GM12878 (cell line): ENCODE data around the gene KDM6B. TPM values are rescaled to one million over a fixed set of nuclear protein-coding genes. Genes with fewer than 3 reads are reported as not detected.

Experiments
- ATF2 ChIP-seq: IDR thresholded peaks from 2 replicates; pipeline ENCODE4 v1.6.1; 2012; ENCODE audit warnings: low read length, inconsistent platforms
- BHLHE40 ChIP-seq, 2 experiments: fragments of 450-650 bp in 1 of 2; IDR thresholded peaks; 2 replicates each; pipeline ENCODE4 v1.6.1; 2011 to 2017; ENCODE audit warnings: low read depth in 2 of 2, borderline replicate concordance in 1 of 2, improper control_type of control experiment in 1 of 2, low read length in 1 of 2, mild to moderate bottlenecking in 1 of 2
- CBX5 ChIP-seq: sonication (generic); IDR thresholded peaks from 2 replicates; pipeline ENCODE4 v1.6.1; 2016; ENCODE audit warnings: low read depth, moderate library complexity, mild to moderate bottlenecking, inconsistent platforms
- ETV6 ChIP-seq, 2 experiments: fragments of 450-650 bp in 1 of 2; IDR thresholded peaks in 1 of 2; conservative IDR thresholded peaks in 1 of 2; 2 replicates each; pipeline ENCODE4 v1.6.1; 2014; ENCODE audit warnings: antibody characterized with exemption in 1 of 2, borderline replicate concordance in 1 of 2, low read depth in 1 of 2, mild to moderate bottlenecking in 1 of 2, moderate library complexity in 1 of 2
- FOS ChIP-seq: IDR thresholded peaks from 3 replicates; pipeline ENCODE4 v1.6.1; 2011; ENCODE audit warnings: borderline replicate concordance; ENCODE audit not compliant: insufficient read length; ENCODE audit errors: extremely low read depth
- HDAC6 ChIP-seq: fragments of 200-600 bp; sonication (generic); IDR thresholded peaks from one replicate; pipeline ENCODE4 v1.8.0; 2017; ENCODE audit warnings: antibody characterized with exemption; ENCODE audit not compliant: unreplicated experiment
- JUNB ChIP-seq: IDR thresholded peaks from 2 replicates; pipeline ENCODE4 v1.6.1; 2016; ENCODE audit warnings: antibody characterized with exemption, mild to moderate bottlenecking
- LARP7 ChIP-seq: fragments of 450-650 bp; IDR thresholded peaks from 2 replicates; pipeline ENCODE4 v1.6.1; 2017; ENCODE audit warnings: mild to moderate bottlenecking
- NFYA ChIP-seq: IDR thresholded peaks from 2 replicates; pipeline ENCODE4 v1.6.1; 2011; ENCODE audit warnings: low read depth, mild to moderate bottlenecking, low read length, improper control_type of control experiment, borderline replicate concordance
- NKRF ChIP-seq: fragments of 450-650 bp; conservative IDR thresholded peaks from 2 replicates; pipeline ENCODE4 v1.6.1; 2017; ENCODE audit warnings: mild to moderate bottlenecking, moderate library complexity
- NR2C1 ChIP-seq: fragments of 450-650 bp; IDR thresholded peaks from 2 replicates; pipeline ENCODE4 v1.6.1; 2017; ENCODE audit warnings: antibody characterized with exemption, mild to moderate bottlenecking, moderate library complexity
- NRF1 ChIP-seq: conservative IDR thresholded peaks from 2 replicates; pipeline ENCODE4 v1.6.1; 2011; ENCODE audit warnings: mild to moderate bottlenecking, low read depth, low read length, improper control_type of control experiment
- RAD51 ChIP-seq: fragments of 450-650 bp; IDR thresholded peaks from 2 replicates; pipeline ENCODE4 v1.6.1; 2016; ENCODE audit warnings: moderate library complexity, mild to moderate bottlenecking, inconsistent platforms
- SMC3 ChIP-seq: IDR thresholded peaks from 2 replicates; pipeline ENCODE4 v1.6.1; 2011; ENCODE audit warnings: low read length, improper control_type of control experiment, borderline replicate concordance
- STAT1 ChIP-seq: fragments of 450-650 bp; conservative IDR thresholded peaks from 2 replicates; pipeline ENCODE4 v1.6.1; 2014; ENCODE audit warnings: antibody characterized with exemption, mild to moderate bottlenecking
- TCF3 ChIP-seq: IDR thresholded peaks from 2 replicates; pipeline ENCODE4 v1.6.1; 2012; ENCODE audit warnings: low read depth, mild to moderate bottlenecking, low read length, borderline replicate concordance; ENCODE audit not compliant: insufficient read depth
- ZBED1 ChIP-seq: IDR thresholded peaks from 2 replicates; pipeline ENCODE4 v1.6.1; 2016; ENCODE audit warnings: borderline replicate concordance
- ZBTB11 ChIP-seq: fragments of 450-650 bp; formaldehyde crosslinking; IDR thresholded peaks from 2 replicates; pipeline ENCODE4 v1.5.0; 2022; ENCODE audit warnings: mild to moderate bottlenecking, missing genetic modification characterization
- polyA plus RNA-seq, 11 experiments: library from polyadenylated mRNA; depleted of rRNA in 4 of 11; unstranded in 6 of 11; stranded (reverse) in 5 of 11; fragments of >200 nt; fragmentation: Nextera tagmentation in 4 of 11; fragmentation: Illumina TruSeq in 1 of 11; extraction: Ambion mirVana in 4 of 11; extraction: Trizol in 1 of 11; gene quantifications; 1 replicate in 1 of 11; 2 replicates in 10 of 11; pipeline versions ENCODE4 v1.2.1 to v1.2.3, GENCODE V29; 2011 to 2016; ENCODE audit warnings: inconsistent platforms in 2 of 11, missing spikeins in 2 of 11, low read depth in 1 of 11
- total RNA-seq, 4 experiments: library from RNA; depleted of rRNA in 3 of 4; stranded (reverse); fragments of >200 nt in 3 of 4; fragmentation: Illumina TruSeq in 1 of 4; extraction: Trizol in 1 of 4; gene quantifications; 2 replicates each; pipeline versions ENCODE4 v1.2.1 to v1.2.3, GENCODE V29; 2013 to 2021
- TF ChIP-seq, protein P1 (sequence below), 3 experiments: IDR thresholded peaks in 2 of 3; conservative IDR thresholded peaks in 1 of 3; 2 replicates each; pipeline ENCODE4 v1.5.1; 2011; ENCODE audit warnings: low read depth in 3 of 3, low read length in 3 of 3, mild to moderate bottlenecking in 3 of 3, control low read depth in 2 of 3, moderate library complexity in 2 of 3, inconsistent platforms in 1 of 3, mixed read lengths in 1 of 3; ENCODE audit not compliant: control insufficient read depth in 2 of 3, insufficient read depth in 1 of 3; ENCODE audit errors: extremely low read depth in 1 of 3

The KDM6B gene
- total and polyA plus RNA-seq, 10 of the 15 experiments (the other 5 are each of a cell fraction or from before 2014, with no cell fraction given), result 0.05 to 33.5 (median 2.3) TPM

DNA sequence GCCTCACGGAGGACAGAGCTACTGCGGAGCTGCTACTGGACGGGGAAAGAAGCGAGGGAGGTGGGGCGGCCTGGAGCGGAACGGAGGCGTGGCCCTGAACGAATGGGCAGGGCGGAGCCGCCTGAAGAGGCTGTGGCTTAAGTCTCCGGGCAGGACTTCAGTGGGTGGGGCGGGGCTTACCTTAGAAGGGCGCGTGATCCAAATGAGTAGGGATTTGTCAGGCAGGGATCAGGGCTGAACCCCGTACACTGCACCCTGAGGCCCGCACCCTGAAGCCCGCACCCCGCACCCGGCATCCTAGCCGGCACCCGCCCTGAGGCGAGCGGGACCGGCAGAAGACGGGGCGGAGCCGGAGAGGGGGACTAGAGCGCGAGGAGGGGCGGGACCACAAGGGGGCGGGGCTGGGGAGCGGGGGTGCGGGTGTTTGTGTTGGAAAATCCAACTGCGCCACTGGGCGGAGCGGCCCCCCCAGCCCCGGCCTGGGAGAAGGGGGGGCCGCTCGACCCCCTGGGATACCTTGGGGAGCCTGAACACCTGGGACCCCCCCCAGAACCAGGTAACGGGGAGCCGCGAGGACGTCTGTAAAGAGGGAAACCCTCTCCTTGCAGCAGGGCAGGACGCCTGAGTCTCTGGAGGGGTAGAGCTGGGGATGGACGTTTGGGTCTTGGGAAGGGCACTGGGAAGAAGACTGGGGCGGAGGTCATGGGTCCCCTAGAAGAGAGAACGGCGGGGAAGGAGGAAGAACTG, at the start of gene KDM6B (continued):
- TF ChIP-seq HDAC6 (no peak), ETV6 (conservative IDR thresholded peaks at IDR 0.05 in 1 of 2, IDR thresholded peaks at IDR 0.05 in 1 of 2; ENCODE audit: borderline replicate concordance in 1 of 2, low read depth in 1 of 2) (no peak), CBX5 (no peak), BHLHE40 (IDR thresholded peaks at IDR 0.05; ENCODE audit: borderline replicate concordance in 1 of 2, low read depth in 2 of 2, low read length in 1 of 2) (peak in 1 of 2 experiments; percentile 69; a peak in 1 of 4 replicates), NR2C1 (no peak), NFYA (no peak), NRF1 (0 out of 2 replicates have a peak, but pooled peaks have one; percentile 4), SMC3 (no peak), ZBTB11 (CRISPR knock-in tag) (no peak), FOS (no peak), RAD51 (no peak), ATF2 (no peak), LARP7 (0 out of 2 replicates have a peak, but pooled peaks have one; percentile 45), JUNB (no peak), TCF3 (no peak), ZBED1 (no peak), NKRF (peak; percentile 92), STAT1 (0 out of 2 replicates have a peak, but pooled peaks have one; percentile 26)
- TF ChIP-seq, protein P1, sequence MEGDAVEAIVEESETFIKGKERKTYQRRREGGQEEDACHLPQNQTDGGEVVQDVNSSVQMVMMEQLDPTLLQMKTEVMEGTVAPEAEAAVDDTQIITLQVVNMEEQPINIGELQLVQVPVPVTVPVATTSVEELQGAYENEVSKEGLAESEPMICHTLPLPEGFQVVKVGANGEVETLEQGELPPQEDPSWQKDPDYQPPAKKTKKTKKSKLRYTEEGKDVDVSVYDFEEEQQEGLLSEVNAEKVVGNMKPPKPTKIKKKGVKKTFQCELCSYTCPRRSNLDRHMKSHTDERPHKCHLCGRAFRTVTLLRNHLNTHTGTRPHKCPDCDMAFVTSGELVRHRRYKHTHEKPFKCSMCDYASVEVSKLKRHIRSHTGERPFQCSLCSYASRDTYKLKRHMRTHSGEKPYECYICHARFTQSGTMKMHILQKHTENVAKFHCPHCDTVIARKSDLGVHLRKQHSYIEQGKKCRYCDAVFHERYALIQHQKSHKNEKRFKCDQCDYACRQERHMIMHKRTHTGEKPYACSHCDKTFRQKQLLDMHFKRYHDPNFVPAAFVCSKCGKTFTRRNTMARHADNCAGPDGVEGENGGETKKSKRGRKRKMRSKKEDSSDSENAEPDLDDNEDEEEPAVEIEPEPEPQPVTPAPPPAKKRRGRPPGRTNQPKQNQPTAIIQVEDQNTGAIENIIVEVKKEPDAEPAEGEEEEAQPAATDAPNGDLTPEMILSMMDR (IDR thresholded peaks at IDR 0.05 in 2 of 3, conservative IDR thresholded peaks at IDR 0.05 in 1 of 3; ENCODE audit: control insufficient read depth in 2 of 3, extremely low read depth in 1 of 3, insufficient read depth in 1 of 3, low read depth in 3 of 3, low read length in 3 of 3), result no peak
